ENCODE measurements around the gene CDH26. TPM values are rescaled to one million over a fixed set of nuclear protein-coding genes. Genes with fewer than 3 reads are reported as not detected.

The CDH26 gene
- total RNA-seq (2014; rRNA removed; shearing (Covaris generic); ENCODE audit: low replicate concordance) = not detected in 2 replicates

GRCh38 chr20:59958123-59958522, at the start of gene CDH26:
CDH26 (plus strand) TSS chr20:59958423; CDS start chr20:59958727, 304 bp downstream.
- Histone ChIP-seq H3K27me3 (no peaks in the 10 kb centered on the region), H3K4me3 (no peak within 1 kb of the TSS), H3K9me3 (no peaks in the 10 kb centered on the region), H3K36me3 (no peaks in the 10 kb centered on the region)
- no peak for DNase-seq

GRCh38 chr20:59908855-59909254, 49.4 kb upstream of the CDH26 start:
- no peak overlapping the region for H3K4me3 ChIP-seq
- no peaks in the 10 kb centered on the region for H3K36me3 ChIP-seq
- H3K9me3 ChIP-seq = no peaks in the 10 kb centered on the region
- H3K27me3 ChIP-seq = no peaks in the 10 kb centered on the region
- DNase-seq = no peak

DNA sequence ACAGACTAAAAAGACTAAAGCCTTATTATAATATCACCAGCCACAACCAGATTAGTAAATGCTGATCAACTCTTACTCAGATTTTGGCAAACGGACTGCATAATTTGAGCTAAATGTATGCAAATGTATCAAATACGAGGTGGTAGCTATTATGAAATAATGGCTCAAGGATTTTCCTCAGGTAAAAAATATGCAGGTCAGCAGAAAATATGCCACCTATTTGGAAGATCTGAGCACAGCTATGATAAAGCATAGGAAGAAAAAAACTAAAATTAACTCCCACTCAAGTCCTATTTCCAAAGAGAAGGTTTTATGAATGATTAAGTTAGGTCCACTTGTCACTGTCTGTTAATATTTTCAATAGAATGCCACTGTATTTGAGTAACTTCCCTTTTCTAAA, 47.2 kb upstream of the CDH26 start:
- DNase-seq = no peak
- Histone ChIP-seq H3K36me3 (no peaks in the 10 kb centered on the region), H3K9me3 (no peaks in the 10 kb centered on the region), H3K27me3 (no peaks in the 10 kb centered on the region), H3K4me3 (no peak overlapping the region)

GRCh38 chr20:59912609-59913008, 45.6 kb upstream of the CDH26 start:
- no peak overlapping the region for H3K4me3 ChIP-seq
- H3K36me3 ChIP-seq = no peaks in the 10 kb centered on the region
- H3K9me3 ChIP-seq = no peaks in the 10 kb centered on the region
- H3K27me3 ChIP-seq = no peaks in the 10 kb centered on the region
- DNase-seq = no peak

- no peaks in the 10 kb centered on the region for H3K9me3 ChIP-seq
- H3K4me3 ChIP-seq = no peak overlapping the region
- no peak for DNase-seq
- H3K36me3 ChIP-seq = no peaks in the 10 kb centered on the region
- H3K27me3 ChIP-seq = no peaks in the 10 kb centered on the region
Measured at GRCh38 chr20:59920944-59921343, 37.3 kb upstream of the CDH26 start.

DNA sequence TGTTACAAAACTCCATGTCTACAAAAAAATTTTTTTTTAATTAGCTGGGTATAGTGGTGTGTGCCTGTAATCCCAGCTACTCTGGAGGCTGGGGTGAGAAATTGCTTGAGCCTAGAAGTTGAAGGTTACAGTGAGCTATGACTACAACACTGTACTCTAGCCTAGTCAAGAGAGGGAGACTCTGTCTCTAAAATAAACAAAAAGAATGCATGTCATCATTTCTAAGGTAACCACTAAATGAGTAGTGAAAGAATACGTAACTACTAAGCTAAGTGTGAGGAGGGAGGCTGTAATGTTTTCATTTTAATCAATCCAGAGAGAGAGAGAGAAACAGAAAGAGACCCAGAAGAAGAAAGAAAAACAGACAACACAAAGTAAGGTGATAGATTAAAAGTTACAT, 34.7 kb upstream of the CDH26 start:
- no peaks in the 10 kb centered on the region for H3K9me3 ChIP-seq

DNA sequence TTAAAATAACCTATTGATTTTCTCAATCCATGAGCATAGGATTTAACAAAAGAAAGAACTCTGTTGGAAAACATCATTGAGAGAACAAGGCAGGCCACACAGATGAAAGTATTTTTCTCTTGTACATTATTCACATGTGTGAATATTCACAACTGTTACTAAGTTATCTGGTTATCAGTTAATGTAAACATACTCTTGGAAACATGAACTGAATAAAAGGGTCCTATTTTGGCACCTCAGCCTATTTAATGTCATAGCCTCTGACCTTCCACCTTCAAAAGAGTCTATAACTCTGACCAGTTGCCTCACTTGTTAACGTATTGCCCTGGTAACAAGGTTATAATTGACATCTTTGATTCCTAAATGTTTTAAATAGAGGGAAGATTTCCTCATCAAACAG, 32.9 kb upstream of the CDH26 start:
- no peak for DNase-seq
- H3K9me3 ChIP-seq = no peaks in the 10 kb centered on the region
- H3K36me3 ChIP-seq = no peaks in the 10 kb centered on the region
- no peaks in the 10 kb centered on the region for H3K27me3 ChIP-seq
- H3K4me3 ChIP-seq = no peak overlapping the region

More for the DNA sequence above, 34.7 kb upstream of the CDH26 start:
- Histone ChIP-seq H3K4me3 (no peak overlapping the region), H3K36me3 (no peaks in the 10 kb centered on the region), H3K27me3 (no peaks in the 10 kb centered on the region)
- DNase-seq = no peak

- no peaks in the 10 kb centered on the region for H3K9me3 ChIP-seq
- no peaks in the 10 kb centered on the region for H3K27me3 ChIP-seq
- no peak for DNase-seq
- no peaks in the 10 kb centered on the region for H3K36me3 ChIP-seq
- no peak overlapping the region for H3K4me3 ChIP-seq
Measured at GRCh38 chr20:59925899-59926298, 32.3 kb upstream of the CDH26 start.

DNA sequence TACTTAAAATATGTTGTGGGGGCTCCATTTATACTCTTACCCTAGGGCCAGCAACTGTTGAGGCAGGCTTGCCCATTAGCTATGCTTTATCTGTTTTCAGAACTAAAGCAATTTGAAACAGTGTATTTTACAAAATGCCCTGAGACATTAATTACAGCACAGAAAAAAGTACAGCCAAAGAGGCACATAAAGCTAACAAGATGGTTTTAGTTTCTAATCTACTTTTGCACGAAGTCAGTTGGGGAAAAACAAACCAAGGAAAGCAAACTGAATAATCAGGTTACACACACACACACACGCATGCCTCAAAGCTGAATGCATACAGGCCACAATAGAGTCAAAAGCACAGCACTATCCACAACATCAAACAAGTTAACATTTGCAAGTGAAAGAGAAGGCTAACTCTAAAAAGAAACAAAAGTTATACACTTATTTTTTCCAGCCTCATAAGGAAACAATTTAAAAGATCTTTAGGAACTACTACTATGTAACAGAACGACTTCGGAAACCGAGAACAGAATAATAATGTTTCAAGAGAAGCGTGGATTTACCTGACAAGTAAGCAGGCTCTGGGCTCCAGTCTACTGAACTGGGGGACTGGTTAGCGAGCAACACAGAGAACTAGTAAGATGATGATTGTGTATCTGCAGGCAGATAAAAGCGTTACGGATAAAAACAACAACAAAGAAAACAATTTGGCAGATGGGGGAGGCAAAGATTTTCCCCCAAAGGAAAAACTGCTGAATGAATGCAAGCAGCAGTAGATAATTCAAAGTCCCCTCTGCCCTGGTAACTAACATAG, 26.5 kb upstream of the CDH26 start:
- no peaks in the 10 kb centered on the region for H3K36me3 ChIP-seq
- no peak overlapping the region for H3K4me3 ChIP-seq
- DNase-seq = no peak
- no peaks in the 10 kb centered on the region for H3K9me3 ChIP-seq
- no peaks in the 10 kb centered on the region for H3K27me3 ChIP-seq

- DNase-seq = no peak
- H3K4me3 ChIP-seq = no peak overlapping the region
- H3K36me3 ChIP-seq = peaks cover under 1% of the 10 kb centered on the region; the same call in 1 of the 2 replicates
- H3K27me3 ChIP-seq = no peaks in the 10 kb centered on the region
- H3K9me3 ChIP-seq = no peaks in the 10 kb centered on the region
Measured at GRCh38 chr20:59932616-59933295, 25.5 kb upstream of the CDH26 start.

- Histone ChIP-seq H3K4me3 (peak within 1 kb of the TSS; percentile 72), H3K27me3 (no peaks in the 10 kb centered on the region), H3K36me3 (peaks cover 3% of the 10 kb centered on the region; the same call in 1 of the 2 replicates), H3K9me3 (no peaks in the 10 kb centered on the region)
- peak; percentile 62 for DNase-seq
Measured at GRCh38 chr20:59933296-59933848, 24.9 kb upstream of the CDH26 start, which contains the start of gene SYCP2. SYCP2 (minus strand) TSS chr20:59933637; CDS start chr20:59922413, 11,224 bp downstream.

DNA sequence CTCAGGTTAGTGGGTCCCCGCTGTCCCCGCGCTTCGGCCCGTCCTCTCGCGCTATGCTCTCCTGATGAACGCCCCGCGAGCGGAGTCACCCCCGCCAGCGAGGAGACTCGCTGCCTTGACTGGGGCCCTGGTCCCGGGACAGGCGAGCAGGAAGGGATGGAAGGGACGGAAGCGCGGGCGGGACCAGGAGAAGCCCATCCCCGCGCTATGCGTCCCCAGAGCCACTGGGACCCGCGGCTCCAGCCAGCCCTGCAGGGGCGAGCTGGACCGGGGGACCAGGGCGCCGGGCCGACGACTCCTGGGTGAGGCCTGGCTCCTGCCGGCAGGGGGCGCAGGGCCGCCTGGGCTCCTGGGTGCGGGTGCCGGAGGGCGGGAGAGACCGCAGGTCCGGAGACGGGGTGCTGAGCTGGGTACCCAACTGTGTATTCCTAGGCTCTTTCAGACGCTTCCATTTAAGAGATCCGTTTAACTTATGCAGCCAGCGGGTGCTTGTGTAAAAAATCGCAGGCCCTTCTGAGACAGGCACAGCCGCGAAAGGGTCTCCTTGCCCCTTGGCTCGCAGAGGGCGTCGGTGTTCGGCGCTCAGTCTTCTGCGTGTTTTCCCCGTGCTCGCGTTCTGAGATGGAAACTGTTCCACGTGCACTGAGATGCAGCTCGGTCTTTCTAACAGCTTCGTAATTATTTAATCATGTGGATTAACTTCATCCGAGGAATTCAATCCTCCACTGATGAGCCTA, 24.2 kb upstream of the CDH26 start:
- H3K27me3 ChIP-seq = no peaks in the 10 kb centered on the region
- H3K36me3 ChIP-seq = peaks cover 3% of the 10 kb centered on the region; the same call in 1 of the 2 replicates
- peak overlapping the region; percentile 72 for H3K4me3 ChIP-seq
- peak; percentile 86 for DNase-seq
- H3K9me3 ChIP-seq = no peaks in the 10 kb centered on the region

- DNase-seq = no peak
- H3K27me3 ChIP-seq = no peaks in the 10 kb centered on the region
- H3K36me3 ChIP-seq = peaks cover 3% of the 10 kb centered on the region; the same call in 1 of the 2 replicates
- H3K4me3 ChIP-seq = no peak overlapping the region
- H3K9me3 ChIP-seq = no peaks in the 10 kb centered on the region
Measured at GRCh38 chr20:59935457-59936185, 22.6 kb upstream of the CDH26 start.

- H3K9me3 ChIP-seq = no peaks in the 10 kb centered on the region
- no peaks in the 10 kb centered on the region for H3K27me3 ChIP-seq
- H3K36me3 ChIP-seq = peaks cover 3% of the 10 kb centered on the region; the same call in 1 of the 2 replicates
- no peak overlapping the region for H3K4me3 ChIP-seq
- no peak for DNase-seq
Measured at GRCh38 chr20:59936409-59936808, 21.8 kb upstream of the CDH26 start.

DNA sequence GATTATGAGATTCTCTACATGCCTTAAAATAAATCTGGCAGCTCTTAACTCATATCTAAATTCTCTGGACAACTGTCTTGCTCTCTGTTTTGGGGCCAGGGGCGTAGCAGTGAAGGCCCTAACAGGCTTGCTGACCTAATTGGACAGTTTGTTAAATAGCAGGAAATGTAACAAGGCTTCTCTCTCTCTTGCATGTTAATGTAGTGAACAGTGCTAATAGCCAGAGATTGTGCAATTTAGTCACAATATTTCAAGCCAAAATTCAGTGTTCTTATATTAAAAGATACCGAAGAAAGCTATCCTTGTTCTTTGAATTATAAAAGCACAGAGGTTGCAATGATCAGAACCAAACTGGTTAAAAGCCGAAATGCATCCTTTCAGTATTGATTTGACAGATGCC, 21.1 kb upstream of the CDH26 start:
- Histone ChIP-seq H3K9me3 (no peaks in the 10 kb centered on the region), H3K36me3 (peaks cover 7% of the 10 kb centered on the region), H3K27me3 (no peaks in the 10 kb centered on the region), H3K4me3 (no peak overlapping the region)
- no peak for DNase-seq

DNA sequence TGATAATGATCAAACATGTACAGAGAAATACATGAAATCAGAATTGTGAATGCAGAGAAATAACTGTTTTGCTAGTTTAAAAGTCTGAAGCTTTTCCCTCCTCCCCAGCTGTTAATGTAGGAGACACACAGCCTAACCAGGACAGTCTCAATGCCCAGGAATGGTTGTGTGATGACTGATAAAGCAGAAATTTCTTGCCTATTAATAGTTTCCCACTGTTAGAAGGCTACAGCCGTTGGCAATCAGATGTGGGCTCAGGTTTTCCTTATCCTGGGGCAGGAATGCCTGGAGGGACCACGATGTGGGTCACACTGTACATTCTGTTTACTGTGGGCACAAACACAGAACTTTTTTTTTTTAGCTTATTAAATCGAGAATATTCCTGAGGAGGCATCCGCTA, 20.0 kb upstream of the CDH26 start:
- Histone ChIP-seq H3K9me3 (0 out of 2 replicates have a peak, but pooled peaks cover 2% of the 10 kb centered on the region), H3K36me3 (peaks cover 18% of the 10 kb centered on the region), H3K4me3 (no peak overlapping the region), H3K27me3 (no peaks in the 10 kb centered on the region)
- DNase-seq = no peak

All from MG63 (cell line).